ENCODE data around the gene MPV17L2.
"Not testable (repeated sequence)": the region's sequence is repeated elsewhere in the genome, so short reads cannot be mapped to it uniquely, and the experiment has no call there.

MPV17L2 gene

GRCh38 chr19:18193388-18194180 lies 566 bp downstream of the MPV17L2 start:
- DNase-seq, result no peak

GRCh38 chr19:18194181-18194530 lies 1.1 kb downstream of the MPV17L2 start:
- DNase-seq, result no peak

- DNase-seq, result peak; percentile 36
These were observed 1.7 kb downstream of the MPV17L2 start for GRCh38 chr19:18194554-18195238.

- no peak for DNase-seq
These were observed 3.5 kb downstream of the MPV17L2 start for GRCh38 chr19:18196511-18196845.

GRCh38 chr19:18197306-18197705 lies 4.3 kb downstream of the MPV17L2 start:
- no peak for DNase-seq

DNA sequence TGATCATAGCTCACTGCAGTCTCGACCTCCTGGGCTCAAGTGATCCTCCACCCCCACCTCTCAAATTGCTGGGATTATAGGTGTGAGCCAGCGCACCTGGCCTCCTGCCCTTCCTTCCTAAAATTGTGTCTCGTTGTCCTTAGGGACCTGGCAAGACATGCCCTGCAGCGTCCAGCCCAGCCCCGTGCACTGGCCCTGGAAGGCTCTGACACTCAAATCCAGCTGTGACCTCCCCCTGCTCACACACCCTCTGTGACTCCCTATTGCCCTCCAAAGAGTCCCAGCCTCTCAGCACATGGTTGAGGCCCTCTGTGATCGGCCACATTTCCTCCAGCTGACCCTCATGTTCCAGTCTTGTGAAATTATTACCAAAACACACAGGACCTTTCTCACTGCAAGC lies 4.9 kb downstream of the MPV17L2 start:
- DNase-seq, result no peak

DNA sequence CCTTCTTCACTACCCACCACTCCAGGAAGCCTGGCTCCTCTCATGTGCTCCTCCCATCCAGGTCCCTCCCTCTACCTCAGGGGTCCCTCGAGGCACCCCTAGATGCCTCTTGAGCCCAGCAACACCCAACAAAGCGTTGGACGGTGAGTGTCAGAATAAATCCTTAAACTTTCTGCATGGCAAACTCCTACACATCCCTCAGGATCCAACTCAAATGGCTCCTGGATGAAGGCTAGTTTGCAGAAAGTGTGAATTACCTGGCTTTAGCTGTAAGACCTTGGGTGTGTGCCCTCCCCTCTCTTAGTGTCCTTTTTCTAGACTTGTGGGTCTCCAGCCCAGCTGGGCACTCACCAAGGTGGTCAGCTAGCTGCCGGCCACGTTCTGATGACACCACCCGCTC lies 5.4 kb downstream of the MPV17L2 start:
- DNase-seq, result no peak

DNA sequence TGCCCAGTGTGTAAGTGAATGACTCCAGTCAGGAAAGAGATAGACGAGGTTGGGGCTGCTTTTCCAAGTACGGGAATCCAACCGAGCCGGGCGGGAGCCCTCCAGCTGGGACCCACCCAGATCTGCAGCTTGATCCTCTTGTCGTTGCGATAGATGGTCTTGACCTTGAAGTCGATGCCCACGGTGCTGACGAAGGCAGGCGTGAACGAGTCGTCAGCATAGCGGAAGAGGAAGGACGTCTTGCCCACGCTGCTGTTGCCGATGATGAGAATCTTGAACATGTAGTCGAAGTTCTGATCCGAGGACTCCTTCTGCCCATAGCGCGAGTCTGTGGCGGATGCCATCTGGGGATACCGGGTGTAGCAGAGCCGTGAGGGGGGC lies 9.4 kb downstream of the MPV17L2 start:
- no peak for DNase-seq

DNA sequence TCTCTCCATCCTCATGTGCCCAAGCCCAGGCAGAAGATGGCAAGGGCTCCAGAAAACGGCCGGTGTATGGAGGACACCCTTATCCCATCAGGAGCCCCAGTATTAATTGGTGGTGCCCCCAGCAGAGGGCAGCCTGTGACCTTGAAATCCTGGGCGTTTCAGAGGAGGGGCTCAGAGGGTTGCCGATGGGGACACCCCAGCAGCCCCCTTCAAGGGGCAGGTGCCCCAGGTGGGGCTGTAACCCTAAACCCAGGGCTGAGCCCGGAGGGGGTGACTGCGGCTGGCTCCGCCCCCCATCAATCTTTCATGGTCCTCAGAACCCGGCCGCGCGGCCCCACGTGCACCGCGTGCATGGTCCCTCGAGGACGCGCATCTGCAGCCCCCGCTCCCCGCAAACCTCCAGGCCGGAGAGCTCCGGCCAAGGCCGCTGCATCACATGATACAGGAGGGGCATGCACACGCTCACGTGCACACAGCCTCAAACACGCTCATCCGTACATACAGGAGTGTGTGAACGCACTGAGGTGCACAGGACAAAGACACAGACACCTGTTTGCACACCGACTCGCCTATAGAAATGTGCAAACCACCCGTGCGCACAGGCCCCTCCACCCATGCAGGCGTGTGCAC lies 9.9 kb downstream of the MPV17L2 start:
- peak; percentile 30 for DNase-seq

- no peak for DNase-seq
These were observed 10.4 kb downstream of the MPV17L2 start for GRCh38 chr19:18203408-18203862.

DNA sequence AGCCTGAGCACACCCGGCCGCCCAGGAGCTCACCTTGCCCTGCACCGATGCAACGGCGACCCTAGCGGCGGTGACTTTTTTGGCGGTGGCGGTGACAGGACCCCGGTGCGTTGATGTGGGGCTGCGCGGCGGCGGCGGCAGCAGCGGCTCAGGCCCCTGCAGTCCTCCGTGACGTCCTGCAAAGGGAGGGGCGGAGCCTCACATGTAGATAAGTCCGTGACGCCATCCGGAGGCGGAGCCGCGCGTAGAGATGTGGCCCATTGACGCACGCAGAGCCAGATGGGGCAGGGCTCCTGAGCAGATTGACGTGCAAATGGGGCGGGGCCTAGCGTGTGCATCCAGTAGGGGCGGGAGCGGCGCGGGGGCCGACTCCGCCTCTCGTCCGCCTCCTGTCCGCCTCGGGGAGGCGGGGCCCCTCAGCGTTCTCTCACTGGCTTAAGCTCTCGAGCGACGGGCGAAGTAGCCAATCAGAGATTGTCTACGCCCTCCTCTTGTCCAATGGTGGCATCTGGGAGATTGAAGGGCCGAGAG lies 10.9 kb downstream of the MPV17L2 start, which contains the start of gene RAB3A:
Gene RAB3A (minus strand): TSS at position 180 of the 531 bp plus-strand sequence. CDS start 1,302 bp downstream, outside the sequence.
- DNase-seq, result peak; percentile 100

- no peak for DNase-seq
These were observed 11.6 kb downstream of the MPV17L2 start for GRCh38 chr19:18204394-18205199.

GRCh38 chr19:18205200-18205892 lies 12.3 kb downstream of the MPV17L2 start:
- peak; percentile 75 for DNase-seq

GRCh38 chr19:18206018-18206417 lies 13.0 kb downstream of the MPV17L2 start:
- no peak for DNase-seq

- peak; percentile 83 for DNase-seq
These were observed 15.3 kb downstream of the MPV17L2 start for GRCh38 chr19:18208098-18208951.

DNA sequence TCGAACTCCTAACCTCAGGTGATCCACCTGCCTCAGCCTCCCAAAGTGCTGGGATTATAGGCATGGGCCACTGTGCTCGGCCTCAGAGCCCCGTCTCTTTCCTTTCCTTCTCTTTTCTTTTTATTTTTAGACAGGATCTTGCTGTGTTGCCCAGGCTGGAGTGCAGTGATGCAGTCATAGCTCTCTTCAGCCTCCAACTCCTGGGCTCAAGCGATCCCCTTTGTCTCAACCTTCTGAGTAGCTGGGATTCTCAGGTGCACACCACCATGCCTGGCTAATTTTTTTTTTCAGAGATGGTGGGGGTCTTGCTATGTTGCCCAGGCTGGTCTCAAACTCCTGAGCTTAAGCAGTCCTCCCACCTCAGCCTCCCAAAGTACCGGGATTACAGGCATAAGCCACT lies 16.9 kb downstream of the MPV17L2 start:
- not testable (repeated sequence) for DNase-seq

GRCh38 chr19:18211683-18212082 lies 18.7 kb downstream of the MPV17L2 start:
- DNase-seq, result no peak

- peak; percentile 58 for DNase-seq
These were observed 21.9 kb downstream of the MPV17L2 start for GRCh38 chr19:18214779-18215433.

DNA sequence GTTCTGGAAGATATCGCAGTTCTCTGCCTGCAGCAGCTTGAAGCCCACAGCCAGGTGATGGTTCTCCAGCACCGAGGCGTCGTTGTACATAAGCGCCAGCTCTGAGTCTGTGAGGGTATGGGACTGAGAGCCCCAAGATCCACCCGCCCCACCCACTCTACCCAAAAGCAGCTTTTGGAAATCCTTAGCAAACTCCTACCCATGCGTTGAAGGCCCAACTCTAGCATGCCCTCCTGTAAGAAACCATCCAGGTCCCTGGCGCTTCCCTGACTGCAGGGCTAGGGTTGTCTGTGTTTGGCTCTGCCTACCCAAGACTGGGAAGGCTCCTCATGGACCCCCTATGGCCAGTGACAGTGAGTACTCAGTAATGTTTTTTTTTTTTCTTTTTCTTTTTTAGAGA lies 23.8 kb downstream of the MPV17L2 start:
- DNase-seq, result no peak

GRCh38 chr19:18218159-18218558 lies 25.1 kb downstream of the MPV17L2 start:
- no peak for DNase-seq

DNA sequence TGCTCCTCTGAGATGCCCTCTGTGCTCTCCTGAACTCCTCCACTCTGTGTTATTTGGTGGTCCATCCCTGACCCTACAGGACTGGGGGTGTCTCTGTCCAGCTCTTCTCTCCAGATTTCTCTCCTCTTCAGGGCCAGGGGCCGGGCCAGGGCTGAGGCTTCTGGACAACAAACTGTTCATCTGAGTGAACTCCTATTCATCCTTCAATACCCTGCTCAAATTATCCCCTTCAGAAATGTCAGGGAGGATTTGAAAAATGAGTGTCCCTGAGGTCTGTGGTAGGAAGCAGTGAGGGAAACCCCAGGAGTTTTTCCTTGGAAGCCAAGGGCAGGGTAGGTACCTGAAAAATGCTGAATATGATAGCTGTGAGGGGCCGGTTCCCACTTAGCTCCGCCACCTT lies 25.6 kb downstream of the MPV17L2 start:
- no peak for DNase-seq
